Measurements from ENCODE around the gene CDK14.

CDK14 gene

GRCh38 chr7:91230100-91230499 is 634.0 kb downstream of the CDK14 start:
- no peak for DNase-seq
- intact Hi-C loops (cut with DNase I; ENCODE audit: low total_unique reads): no loop called here
- TF ChIP-seq CTCF (IDR thresholded peaks at IDR 0.05): no peak
- H3K9me3 ChIP-seq: peaks cover 0 to 4% (median 0%) of the 10 kb centered on the region in 3 donors
- H3K4me1 ChIP-seq: no peaks in the 10 kb centered on the region
- H3K36me3 ChIP-seq: no peaks in the 10 kb centered on the region
- no peak overlapping the region for H3K4me3 ChIP-seq
- no peak overlapping the region for H3K27ac ChIP-seq
- H3K27me3 ChIP-seq: no peaks in the 10 kb centered on the region

GRCh38 chr7:91230503-91230902 is 634.4 kb downstream of the CDK14 start:
- TF ChIP-seq CTCF (IDR thresholded peaks at IDR 0.05): no peak
- intact Hi-C loops (cut with DNase I; ENCODE audit: low total_unique reads): no loop called here
- Histone ChIP-seq H3K27ac (no peak overlapping the region), H3K4me3 (no peak overlapping the region), H3K36me3 (no peaks in the 10 kb centered on the region), H3K9me3 (peaks cover 0 to 4% (median 0%) of the 10 kb centered on the region in 3 donors), H3K4me1 (no peaks in the 10 kb centered on the region), H3K27me3 (no peaks in the 10 kb centered on the region)
- no peak for DNase-seq

GRCh38 chr7:91233212-91233611 is 637.1 kb downstream of the CDK14 start:
- intact Hi-C loops (cut with DNase I; ENCODE audit: low total_unique reads): no loop called here

GRCh38 chr7:91235211-91235832 is 639.2 kb downstream of the CDK14 start:
- Histone ChIP-seq H3K36me3 (no peaks in the 10 kb centered on the region), H3K4me3 (no peak overlapping the region), H3K27ac (no peak overlapping the region), H3K9me3 (no peaks in the 10 kb centered on the region), H3K4me1 (peaks cover 0 to 5% (median 0%) of the 10 kb centered on the region in 4 donors), H3K27me3 (no peaks in the 10 kb centered on the region)
- intact Hi-C loops (cut with DNase I; ENCODE audit: low total_unique reads): no loop called here
- TF ChIP-seq CTCF (IDR thresholded peaks at IDR 0.05): no peak
- DNase-seq: no peak

More at GRCh38 chr7:91233212-91233611, 637.1 kb downstream of the CDK14 start:
- Histone ChIP-seq H3K4me3 (no peak overlapping the region), H3K36me3 (no peaks in the 10 kb centered on the region), H3K27ac (no peak overlapping the region), H3K9me3 (no peaks in the 10 kb centered on the region), H3K4me1 (no peaks in the 10 kb centered on the region), H3K27me3 (no peaks in the 10 kb centered on the region)
- DNase-seq: no peak
- TF ChIP-seq CTCF (IDR thresholded peaks at IDR 0.05): no peak

GRCh38 chr7:91239171-91239604 is 643.1 kb downstream of the CDK14 start:
- H3K9me3 ChIP-seq: no peaks in the 10 kb centered on the region
- DNase-seq: no peak
- TF ChIP-seq CTCF (IDR thresholded peaks at IDR 0.05): no peak
- H3K27ac ChIP-seq: no peak overlapping the region
- no peak overlapping the region for H3K4me3 ChIP-seq
- H3K27me3 ChIP-seq: no peaks in the 10 kb centered on the region
- H3K36me3 ChIP-seq: no peaks in the 10 kb centered on the region
- H3K4me1 ChIP-seq: peaks cover 0 to 7% (median 0%) of the 10 kb centered on the region in 4 donors
- intact Hi-C loops (cut with DNase I; ENCODE audit: low total_unique reads): no loop called here

Measured in tibial artery (tissue), 4 donors.